ENCODE results near the gene NLRP14.

NLRP14 gene

GRCh38 chr11:7016011-7016410 is 4.3 kb upstream of the NLRP14 start:
- Histone ChIP-seq H3K36me3 (ENCODE audit: control insufficient read depth in 5 of 5, insufficient read depth in 5 of 5, low read length in 5 of 5) (no peaks in the 10 kb centered on the region), H3K4me3 (ENCODE audit: low read depth in 1 of 5, low read length in 5 of 5) (no peak overlapping the region), H3K27me3 (ENCODE audit: control insufficient read depth in 5 of 5, insufficient read depth in 4 of 5, low read length in 5 of 5) (no peaks in the 10 kb centered on the region), H3K27ac (ENCODE audit: low read depth, low read length) (no peak overlapping the region), H3K9ac (ENCODE audit: low read length in 5 of 5) (no peak overlapping the region), H3K9me3 (ENCODE audit: control insufficient read depth in 5 of 5, low read length in 5 of 5) (no peaks in the 10 kb centered on the region), H3K4me1 (ENCODE audit: control insufficient read depth in 5 of 5, insufficient read depth in 5 of 5, low read length in 5 of 5) (peaks cover 0 to 17% (median 15%) of the 10 kb centered on the region in 5 donors)

- H3K4me3 ChIP-seq (ENCODE audit: low read depth in 1 of 5, low read length in 5 of 5) = peak overlapping the region; percentile 70 to 94 (median 85)
- H3K27ac ChIP-seq (ENCODE audit: low read depth, low read length) = peak overlapping the region; percentile 42
- H3K9ac ChIP-seq (ENCODE audit: low read length in 5 of 5) = peak overlapping the region in 3 of 5 donors; percentile 16 to 68 (median 48)
- no peaks in the 10 kb centered on the region for H3K36me3 ChIP-seq (ENCODE audit: control insufficient read depth in 5 of 5, insufficient read depth in 5 of 5, low read length in 5 of 5)
- H3K9me3 ChIP-seq (ENCODE audit: control insufficient read depth in 5 of 5, low read length in 5 of 5) = no peaks in the 10 kb centered on the region
- no peaks in the 10 kb centered on the region for H3K27me3 ChIP-seq (ENCODE audit: control insufficient read depth in 5 of 5, insufficient read depth in 4 of 5, low read length in 5 of 5)
- peaks cover 0 to 19% (median 15%) of the 10 kb centered on the region in 5 donors for H3K4me1 ChIP-seq (ENCODE audit: control insufficient read depth in 5 of 5, insufficient read depth in 5 of 5, low read length in 5 of 5)
These were observed 638 bp upstream of the NLRP14 start for GRCh38 chr11:7019500-7020182.

GRCh38 chr11:7021318-7021717 is 1.0 kb downstream of the NLRP14 start:
- peaks cover 0 to 19% (median 15%) of the 10 kb centered on the region in 5 donors for H3K4me1 ChIP-seq (ENCODE audit: control insufficient read depth in 5 of 5, insufficient read depth in 5 of 5, low read length in 5 of 5)
- H3K36me3 ChIP-seq (ENCODE audit: control insufficient read depth in 5 of 5, insufficient read depth in 5 of 5, low read length in 5 of 5) = no peaks in the 10 kb centered on the region
- no peaks in the 10 kb centered on the region for H3K27me3 ChIP-seq (ENCODE audit: control insufficient read depth in 5 of 5, insufficient read depth in 4 of 5, low read length in 5 of 5)
- no peak overlapping the region for H3K27ac ChIP-seq (ENCODE audit: low read depth, low read length)
- no peaks in the 10 kb centered on the region for H3K9me3 ChIP-seq (ENCODE audit: control insufficient read depth in 5 of 5, low read length in 5 of 5)
- no peak overlapping the region for H3K9ac ChIP-seq (ENCODE audit: low read length in 5 of 5)
- H3K4me3 ChIP-seq (ENCODE audit: low read depth in 1 of 5, low read length in 5 of 5) = peak overlapping the region in 1 of 5 donors; percentile 70

GRCh38 chr11:7028141-7028540 is 7.9 kb downstream of the NLRP14 start:
- no peak overlapping the region for H3K9ac ChIP-seq (ENCODE audit: low read length in 5 of 5)
- no peak overlapping the region for H3K4me3 ChIP-seq (ENCODE audit: low read depth in 1 of 5, low read length in 5 of 5)
- H3K36me3 ChIP-seq (ENCODE audit: control insufficient read depth in 5 of 5, insufficient read depth in 5 of 5, low read length in 5 of 5) = no peaks in the 10 kb centered on the region
- H3K27me3 ChIP-seq (ENCODE audit: control insufficient read depth in 5 of 5, insufficient read depth in 4 of 5, low read length in 5 of 5) = peaks cover 0 to 4% (median 0%) of the 10 kb centered on the region in 5 donors
- H3K4me1 ChIP-seq (ENCODE audit: control insufficient read depth in 5 of 5, insufficient read depth in 5 of 5, low read length in 5 of 5) = no peaks in the 10 kb centered on the region
- H3K27ac ChIP-seq (ENCODE audit: low read depth, low read length) = no peak overlapping the region
- no peaks in the 10 kb centered on the region for H3K9me3 ChIP-seq (ENCODE audit: control insufficient read depth in 5 of 5, low read length in 5 of 5)

GRCh38 chr11:7030836-7031235 is 10.6 kb downstream of the NLRP14 start:
- Histone ChIP-seq H3K4me3 (ENCODE audit: low read depth in 1 of 5, low read length in 5 of 5) (no peak overlapping the region), H3K9me3 (ENCODE audit: control insufficient read depth in 5 of 5, low read length in 5 of 5) (no peaks in the 10 kb centered on the region), H3K36me3 (ENCODE audit: control insufficient read depth in 5 of 5, insufficient read depth in 5 of 5, low read length in 5 of 5) (no peaks in the 10 kb centered on the region)

GRCh38 chr11:7031471-7031871 is 11.2 kb downstream of the NLRP14 start:
- Histone ChIP-seq H3K9me3 (ENCODE audit: control insufficient read depth in 5 of 5, low read length in 5 of 5) (no peaks in the 10 kb centered on the region), H3K4me3 (ENCODE audit: low read depth in 1 of 5, low read length in 5 of 5) (no peak overlapping the region)

More at GRCh38 chr11:7030836-7031235, 10.6 kb downstream of the NLRP14 start:
- Histone ChIP-seq H3K4me1 (ENCODE audit: control insufficient read depth in 5 of 5, insufficient read depth in 5 of 5, low read length in 5 of 5) (no peaks in the 10 kb centered on the region), H3K27ac (ENCODE audit: low read depth, low read length) (no peak overlapping the region), H3K27me3 (ENCODE audit: control insufficient read depth in 5 of 5, insufficient read depth in 4 of 5, low read length in 5 of 5) (peaks cover 0 to 4% (median 0%) of the 10 kb centered on the region in 5 donors), H3K9ac (ENCODE audit: low read length in 5 of 5) (no peak overlapping the region)

GRCh38 chr11:7032692-7033091 is 12.4 kb downstream of the NLRP14 start:
- H3K9me3 ChIP-seq (ENCODE audit: control insufficient read depth in 5 of 5, low read length in 5 of 5) = no peaks in the 10 kb centered on the region
- no peak overlapping the region for H3K4me3 ChIP-seq (ENCODE audit: low read depth in 1 of 5, low read length in 5 of 5)
- H3K27ac ChIP-seq (ENCODE audit: low read depth, low read length) = no peak overlapping the region
- peaks cover 0 to 4% (median 0%) of the 10 kb centered on the region in 5 donors for H3K27me3 ChIP-seq (ENCODE audit: control insufficient read depth in 5 of 5, insufficient read depth in 4 of 5, low read length in 5 of 5)
- no peaks in the 10 kb centered on the region for H3K36me3 ChIP-seq (ENCODE audit: control insufficient read depth in 5 of 5, insufficient read depth in 5 of 5, low read length in 5 of 5)
- H3K9ac ChIP-seq (ENCODE audit: low read length in 5 of 5) = no peak overlapping the region
- no peaks in the 10 kb centered on the region for H3K4me1 ChIP-seq (ENCODE audit: control insufficient read depth in 5 of 5, insufficient read depth in 5 of 5, low read length in 5 of 5)

More at GRCh38 chr11:7031471-7031871, 11.2 kb downstream of the NLRP14 start:
- H3K36me3 ChIP-seq (ENCODE audit: control insufficient read depth in 5 of 5, insufficient read depth in 5 of 5, low read length in 5 of 5) = no peaks in the 10 kb centered on the region
- peaks cover 0 to 4% (median 0%) of the 10 kb centered on the region in 5 donors for H3K27me3 ChIP-seq (ENCODE audit: control insufficient read depth in 5 of 5, insufficient read depth in 4 of 5, low read length in 5 of 5)
- no peak overlapping the region for H3K27ac ChIP-seq (ENCODE audit: low read depth, low read length)
- no peaks in the 10 kb centered on the region for H3K4me1 ChIP-seq (ENCODE audit: control insufficient read depth in 5 of 5, insufficient read depth in 5 of 5, low read length in 5 of 5)
- H3K9ac ChIP-seq (ENCODE audit: low read length in 5 of 5) = no peak overlapping the region

- peaks cover 0 to 4% (median 0%) of the 10 kb centered on the region in 5 donors for H3K27me3 ChIP-seq (ENCODE audit: control insufficient read depth in 5 of 5, insufficient read depth in 4 of 5, low read length in 5 of 5)
- H3K4me3 ChIP-seq (ENCODE audit: low read depth in 1 of 5, low read length in 5 of 5) = no peak overlapping the region
- H3K27ac ChIP-seq (ENCODE audit: low read depth, low read length) = no peak overlapping the region
- no peaks in the 10 kb centered on the region for H3K9me3 ChIP-seq (ENCODE audit: control insufficient read depth in 5 of 5, low read length in 5 of 5)
- H3K4me1 ChIP-seq (ENCODE audit: control insufficient read depth in 5 of 5, insufficient read depth in 5 of 5, low read length in 5 of 5) = no peaks in the 10 kb centered on the region
- no peaks in the 10 kb centered on the region for H3K36me3 ChIP-seq (ENCODE audit: control insufficient read depth in 5 of 5, insufficient read depth in 5 of 5, low read length in 5 of 5)
- no peak overlapping the region for H3K9ac ChIP-seq (ENCODE audit: low read length in 5 of 5)
These were observed 13.7 kb downstream of the NLRP14 start for GRCh38 chr11:7034019-7034418.

GRCh38 chr11:7046474-7047175 is 26.3 kb downstream of the NLRP14 start:
- H3K27ac ChIP-seq (ENCODE audit: low read depth, low read length) = no peak overlapping the region
- no peaks in the 10 kb centered on the region for H3K27me3 ChIP-seq (ENCODE audit: control insufficient read depth in 5 of 5, insufficient read depth in 4 of 5, low read length in 5 of 5)
- no peak overlapping the region for H3K9ac ChIP-seq (ENCODE audit: low read length in 5 of 5)
- no peaks in the 10 kb centered on the region for H3K36me3 ChIP-seq (ENCODE audit: control insufficient read depth in 5 of 5, insufficient read depth in 5 of 5, low read length in 5 of 5)
- no peak overlapping the region for H3K4me3 ChIP-seq (ENCODE audit: low read depth in 1 of 5, low read length in 5 of 5)
- no peaks in the 10 kb centered on the region for H3K9me3 ChIP-seq (ENCODE audit: control insufficient read depth in 5 of 5, low read length in 5 of 5)
- H3K4me1 ChIP-seq (ENCODE audit: control insufficient read depth in 5 of 5, insufficient read depth in 5 of 5, low read length in 5 of 5) = no peaks in the 10 kb centered on the region

GRCh38 chr11:7050191-7050590 is 29.9 kb downstream of the NLRP14 start:
- Histone ChIP-seq H3K27me3 (ENCODE audit: control insufficient read depth in 5 of 5, insufficient read depth in 4 of 5, low read length in 5 of 5) (no peaks in the 10 kb centered on the region), H3K4me1 (ENCODE audit: control insufficient read depth in 5 of 5, insufficient read depth in 5 of 5, low read length in 5 of 5) (no peaks in the 10 kb centered on the region), H3K27ac (ENCODE audit: low read depth, low read length) (no peak overlapping the region), H3K9ac (ENCODE audit: low read length in 5 of 5) (no peak overlapping the region), H3K9me3 (ENCODE audit: control insufficient read depth in 5 of 5, low read length in 5 of 5) (no peaks in the 10 kb centered on the region), H3K36me3 (ENCODE audit: control insufficient read depth in 5 of 5, insufficient read depth in 5 of 5, low read length in 5 of 5) (no peaks in the 10 kb centered on the region), H3K4me3 (ENCODE audit: low read depth in 1 of 5, low read length in 5 of 5) (no peak overlapping the region)

Measured in subcutaneous abdominal adipose tissue (tissue), 5 donors.